D721Med (cell line): ENCODE data around the gene ANKRD22.
"Not testable (repeated sequence)": the region's sequence is repeated elsewhere in the genome, so short reads cannot be mapped to it uniquely, and the experiment has no call there.

Source experiments
- DNase-seq: peaks from one replicate; pipeline ENCODE4 v3.0.0; 2011; ENCODE audit warnings: low spot score; ENCODE audit not compliant: insufficient read length
- FAIRE-seq: peaks from 2 replicates; lab custom pipeline; 2011; peaks lifted over from hg19 to GRCh38; lab: Jason Lieb, UNC
- TF ChIP-seq, protein P1 (sequence below): IDR thresholded peaks from 2 replicates; pipeline ENCODE4 v1.5.1; 2012; ENCODE audit warnings: mild to moderate bottlenecking, control low read depth; ENCODE audit not compliant: insufficient read depth; ENCODE audit errors: missing control alignments

Gene ANKRD22

DNA sequence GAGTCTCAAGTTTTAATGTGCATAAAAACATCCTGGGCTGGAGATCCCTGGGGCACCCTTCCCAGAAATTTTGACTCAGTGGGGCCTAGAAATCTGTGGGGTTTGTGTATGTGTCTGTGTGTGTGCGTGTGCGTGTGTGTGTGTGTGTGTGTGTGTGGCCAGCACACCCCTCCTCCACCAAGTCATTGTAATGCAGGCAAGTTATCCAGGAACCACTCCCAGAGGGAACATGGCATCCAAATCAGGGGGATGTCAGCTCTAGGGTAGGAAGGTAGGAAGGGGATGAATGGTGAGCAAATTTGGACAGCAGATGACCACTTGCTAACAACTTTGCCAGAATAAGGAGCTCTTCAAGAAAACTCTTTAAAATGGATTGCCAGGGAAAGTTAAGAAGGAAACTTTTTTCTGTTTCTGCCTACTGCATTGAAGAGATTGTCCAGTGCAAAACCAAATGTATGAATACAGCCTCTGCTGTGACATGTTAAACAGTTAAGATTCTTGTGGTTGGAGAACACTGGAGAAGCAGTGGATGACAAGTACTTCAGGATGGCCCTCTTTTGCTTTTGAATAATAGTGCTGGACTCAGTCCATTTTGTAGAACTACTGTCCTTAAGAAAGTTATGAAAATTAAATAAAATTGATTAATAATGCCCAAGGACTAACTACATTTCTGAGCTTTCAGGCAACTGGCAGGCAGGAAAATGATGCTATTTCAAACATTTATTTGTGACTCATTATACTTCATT is 40.8 kb upstream of the ANKRD22 start:
- TF ChIP-seq, protein P1, sequence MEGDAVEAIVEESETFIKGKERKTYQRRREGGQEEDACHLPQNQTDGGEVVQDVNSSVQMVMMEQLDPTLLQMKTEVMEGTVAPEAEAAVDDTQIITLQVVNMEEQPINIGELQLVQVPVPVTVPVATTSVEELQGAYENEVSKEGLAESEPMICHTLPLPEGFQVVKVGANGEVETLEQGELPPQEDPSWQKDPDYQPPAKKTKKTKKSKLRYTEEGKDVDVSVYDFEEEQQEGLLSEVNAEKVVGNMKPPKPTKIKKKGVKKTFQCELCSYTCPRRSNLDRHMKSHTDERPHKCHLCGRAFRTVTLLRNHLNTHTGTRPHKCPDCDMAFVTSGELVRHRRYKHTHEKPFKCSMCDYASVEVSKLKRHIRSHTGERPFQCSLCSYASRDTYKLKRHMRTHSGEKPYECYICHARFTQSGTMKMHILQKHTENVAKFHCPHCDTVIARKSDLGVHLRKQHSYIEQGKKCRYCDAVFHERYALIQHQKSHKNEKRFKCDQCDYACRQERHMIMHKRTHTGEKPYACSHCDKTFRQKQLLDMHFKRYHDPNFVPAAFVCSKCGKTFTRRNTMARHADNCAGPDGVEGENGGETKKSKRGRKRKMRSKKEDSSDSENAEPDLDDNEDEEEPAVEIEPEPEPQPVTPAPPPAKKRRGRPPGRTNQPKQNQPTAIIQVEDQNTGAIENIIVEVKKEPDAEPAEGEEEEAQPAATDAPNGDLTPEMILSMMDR: no peak
- DNase-seq (no peak), FAIRE-seq (no peak)

DNA sequence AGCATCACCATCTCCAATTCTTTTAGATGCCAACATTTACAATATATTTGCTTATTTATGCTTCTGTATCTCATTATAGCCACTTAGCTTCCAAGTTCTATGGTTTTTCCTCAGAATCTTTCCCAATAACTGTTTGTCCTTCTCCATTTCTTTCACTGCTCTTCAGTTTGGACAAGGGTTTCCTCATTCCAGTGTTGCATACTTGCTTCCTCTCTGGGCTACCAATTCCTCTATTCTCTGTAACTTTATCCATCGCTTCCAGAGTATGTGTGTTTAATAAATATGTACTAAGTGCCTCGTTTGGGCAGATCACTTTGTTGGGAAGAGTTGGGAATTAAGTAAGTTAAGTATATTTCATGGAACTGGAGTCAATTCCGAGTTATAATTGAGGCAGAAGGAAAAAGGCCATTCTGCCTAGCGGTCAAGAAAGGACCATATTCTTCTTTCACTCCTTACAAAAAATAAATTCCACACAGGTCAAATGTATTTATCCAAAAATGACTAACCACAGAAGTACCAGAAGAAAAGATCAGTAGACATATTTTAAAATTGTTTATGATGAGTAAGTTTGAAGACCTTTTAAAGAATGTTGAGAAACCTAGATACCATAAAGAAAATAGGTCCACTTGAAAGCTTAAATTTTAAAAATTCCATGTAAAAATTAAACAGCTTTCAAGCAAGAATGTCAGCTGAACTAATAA is 39.2 kb upstream of the ANKRD22 start:
- no peak for FAIRE-seq
- TF ChIP-seq, protein P1: no peak
- DNase-seq: no peak

DNA sequence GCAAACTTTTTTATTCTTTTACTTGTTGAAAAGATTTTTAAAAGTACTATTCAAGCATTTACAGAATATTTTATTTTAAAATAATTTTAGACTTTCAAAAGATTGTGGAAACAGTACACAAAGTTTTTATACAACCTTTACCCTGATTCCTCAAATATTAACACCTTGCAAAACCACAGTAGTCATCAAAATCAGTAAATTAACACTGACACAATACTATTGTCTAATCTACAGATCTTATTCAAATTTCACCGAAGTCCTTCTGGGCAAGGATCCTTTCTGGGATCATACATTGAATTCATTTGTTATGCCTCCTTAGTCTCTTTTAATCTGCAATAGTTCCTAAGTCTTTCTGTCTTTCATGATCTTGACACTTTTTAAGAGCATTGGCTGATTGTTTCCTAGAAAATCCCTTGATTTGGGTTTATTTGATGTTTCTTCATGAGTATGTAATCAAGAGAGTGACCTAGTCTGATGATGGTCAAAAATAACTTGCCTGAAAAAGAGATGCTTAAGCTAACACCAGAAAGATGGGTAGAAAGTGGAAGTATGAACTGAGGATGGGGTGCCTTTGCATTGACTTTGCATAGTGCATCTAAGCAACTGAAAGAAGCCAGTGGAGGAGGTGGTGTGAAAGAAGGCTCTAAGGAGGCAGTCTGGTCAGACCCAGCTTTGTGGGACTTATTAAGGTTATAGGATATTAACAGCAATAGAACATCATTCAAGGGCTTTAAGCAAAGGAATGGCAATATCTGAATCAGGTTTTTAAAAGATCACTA is 38.1 kb upstream of the ANKRD22 start:
- DNase-seq: no peak
- FAIRE-seq: no peak
- TF ChIP-seq, protein P1: no peak

DNA sequence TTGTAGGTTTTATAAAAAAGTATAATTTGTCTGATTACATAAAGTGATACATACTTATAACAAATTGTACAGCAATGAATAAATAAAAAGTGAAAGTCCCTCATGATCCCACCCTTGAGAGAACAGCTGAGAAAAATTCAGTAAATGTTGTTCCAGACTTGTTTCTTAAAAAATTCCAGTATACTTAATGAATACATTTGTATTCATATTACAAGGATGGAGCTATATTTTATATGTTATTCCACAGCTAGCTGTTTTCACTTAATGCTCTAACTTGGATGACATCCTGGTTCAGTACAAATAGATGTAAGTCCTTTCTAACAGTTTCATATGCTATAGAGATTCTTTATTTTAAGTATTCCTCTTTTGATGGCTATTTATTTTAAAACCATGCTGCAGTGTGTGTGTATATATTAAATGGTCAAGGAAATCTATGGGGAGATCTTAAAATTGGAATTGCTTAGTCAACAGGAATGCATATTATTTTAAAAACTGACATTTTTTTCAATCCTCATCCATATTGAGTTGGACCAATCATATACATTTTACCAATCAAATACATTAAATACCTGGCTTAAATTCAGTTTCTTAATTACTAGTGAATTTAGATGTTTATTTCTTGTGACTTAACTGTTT is 37.3 kb upstream of the ANKRD22 start:
- TF ChIP-seq, protein P1: no peak
- FAIRE-seq: no peak
- DNase-seq: no peak

DNA sequence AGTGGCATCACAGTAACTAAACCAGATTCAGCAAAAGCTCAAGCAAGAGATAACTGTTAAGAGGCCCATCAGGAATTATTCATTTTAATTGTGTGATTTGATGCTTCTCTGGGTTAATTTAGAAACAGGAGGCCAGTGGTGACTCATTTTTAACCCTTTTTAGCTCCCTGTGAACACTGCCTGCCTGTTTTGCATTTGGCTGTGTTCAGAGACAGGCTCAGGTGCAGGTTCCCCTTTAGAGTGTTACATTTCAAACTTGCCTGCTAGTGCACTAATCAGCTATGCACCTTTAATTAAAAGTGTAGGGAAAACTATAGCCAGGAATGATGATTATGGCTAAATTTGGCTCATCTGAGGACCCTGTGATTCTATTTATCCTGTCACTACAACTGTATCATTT is 34.9 kb upstream of the ANKRD22 start:
- no peak for DNase-seq
- no peak for FAIRE-seq
- TF ChIP-seq, protein P1: no peak

DNA sequence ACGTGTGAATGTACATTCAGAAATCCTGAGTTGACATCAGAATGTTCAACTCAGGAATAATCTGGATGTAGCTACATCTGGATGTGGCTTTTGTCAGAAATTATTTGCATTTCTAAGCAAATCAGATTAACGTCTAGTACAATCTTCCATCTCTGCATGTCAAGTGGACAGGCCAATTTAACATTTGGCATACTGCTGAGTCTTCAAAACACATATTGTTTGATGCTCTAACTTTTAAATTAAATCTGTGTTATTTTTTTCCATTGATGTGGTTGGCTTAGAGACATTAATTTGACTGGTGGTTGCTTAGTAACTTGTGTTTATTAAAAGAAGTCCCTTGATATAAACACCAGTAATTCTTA is 31.8 kb upstream of the ANKRD22 start:
- FAIRE-seq: no peak
- TF ChIP-seq, protein P1: no peak
- no peak for DNase-seq

DNA sequence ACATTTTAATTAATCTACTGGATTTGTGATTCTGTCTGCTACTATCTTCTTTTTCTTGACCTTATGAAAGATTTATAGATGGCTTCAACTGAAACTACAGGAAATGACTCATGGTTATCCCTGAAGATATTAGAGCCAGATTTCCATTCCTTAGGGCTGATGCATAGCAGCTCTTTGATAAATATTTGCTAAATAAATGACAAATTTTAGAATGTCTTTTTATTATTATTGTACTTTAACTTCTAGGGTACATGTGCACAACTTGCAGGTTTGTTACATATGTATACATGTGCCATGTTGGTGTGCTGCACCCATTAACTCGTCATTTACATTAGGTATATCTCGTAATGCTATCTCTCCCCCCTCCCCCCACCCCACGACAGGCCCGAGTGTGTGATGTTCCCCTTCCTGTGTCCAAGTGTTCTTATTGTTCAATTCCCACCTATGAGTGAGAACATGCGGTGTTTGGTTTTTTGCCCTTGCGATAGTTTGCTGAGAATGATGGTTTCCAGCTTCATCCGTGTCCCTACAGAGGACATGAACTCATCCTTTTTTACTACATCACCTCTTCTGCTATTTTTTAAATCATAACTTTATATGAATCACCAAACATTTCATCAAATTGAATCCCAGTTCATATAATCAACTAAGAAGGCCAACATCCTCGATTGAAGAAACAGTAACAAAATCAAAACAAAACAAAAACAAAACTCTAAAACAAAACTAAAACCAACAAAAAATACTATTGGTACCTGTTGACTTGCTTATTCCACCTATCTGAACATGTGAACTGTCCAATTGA is 31.2 kb upstream of the ANKRD22 start:
- FAIRE-seq, DNase-seq: not testable (repeated sequence)
